Uterus (tissue), 4 donors: ENCODE measurements around the gene ABLIM2. TPM values are rescaled to one million over a fixed set of nuclear protein-coding genes. Genes with fewer than 3 reads are reported as not detected.

Experiments
- DNase-seq, 2 donors: peaks; one replicate each; pipeline ENCODE4 v3.0.0-alpha.2; 2019 to 2020
- H3K27ac ChIP-seq, 2 donors: fragments of 200-600 bp; sonication (generic); 1 replicate in 1 of 2; 2 replicates in 1 of 2; pipeline ENCODE4 v1.5.1; 2016 to 2018
- H3K27me3 ChIP-seq, 2 donors: fragments of 200-600 bp; sonication (generic); one replicate each; pipeline ENCODE4 v1.5.1; 2018 to 2019; ENCODE audit warnings: control low read depth in 1 of 2
- H3K36me3 ChIP-seq, 2 donors: fragments of 200-600 bp; sonication (generic); one replicate each; pipeline ENCODE4 v1.5.1; 2019; ENCODE audit warnings: control low read depth in 1 of 2
- H3K4me1 ChIP-seq, 2 donors: fragments of 200-600 bp; sonication (generic); one replicate each; pipeline ENCODE4 v1.5.1; 2018 to 2019; ENCODE audit warnings: control low read depth in 1 of 2
- H3K4me3 ChIP-seq, 2 donors: fragments of 200-600 bp; sonication (generic); 1 replicate in 1 of 2; 2 replicates in 1 of 2; pipeline ENCODE4 v1.5.1; 2018 to 2019; ENCODE audit warnings: mild to moderate bottlenecking in 1 of 2
- H3K9me3 ChIP-seq, 2 donors: fragments of 200-600 bp; sonication (generic); one replicate each; pipeline ENCODE4 v1.5.1; 2019; ENCODE audit warnings: control low read depth in 1 of 2
- POLR2A ChIP-seq, 2 donors: fragments of 450-650 bp; IDR thresholded peaks; one replicate each; pipeline ENCODE4 v1.6.1; 2016; ENCODE audit warnings: antibody characterized with exemption in 2 of 2, mild to moderate bottlenecking in 1 of 2, moderate library complexity in 1 of 2
- intact Hi-C: fragments of 100-400 bp; cut with DNase I; formaldehyde crosslinking; loops from one replicate; pipeline ENCODE4 v1.15.1; 2023; ENCODE audit warnings: low total_unique reads
- total RNA-seq, 4 donors: library from RNA; depleted of rRNA in 3 of 4; stranded (reverse); fragments of >200 nt in 3 of 4; gene quantifications; one replicate each; pipeline versions ENCODE4 v1.1.0 to v1.2.4, GENCODE V29; 2014 to 2023
- TF ChIP-seq, protein P1 (sequence below), 4 experiments: fragments of 200-600 bp in 2 of 4; fragments of 450-650 bp in 2 of 4; sonication (generic) in 2 of 4; IDR thresholded peaks; one replicate each; pipeline ENCODE4 v1.5.1; 2016 to 2019; ENCODE audit warnings: antibody characterized with exemption in 4 of 4, mild to moderate bottlenecking in 2 of 4, moderate library complexity in 1 of 4
- donor health status: DM: yes; HTN: yes; CAD: no.

ABLIM2 gene
- total RNA-seq, 4 donors from 2014 or later, result 0.77 to 6.0 (median 1.5) TPM

DNA sequence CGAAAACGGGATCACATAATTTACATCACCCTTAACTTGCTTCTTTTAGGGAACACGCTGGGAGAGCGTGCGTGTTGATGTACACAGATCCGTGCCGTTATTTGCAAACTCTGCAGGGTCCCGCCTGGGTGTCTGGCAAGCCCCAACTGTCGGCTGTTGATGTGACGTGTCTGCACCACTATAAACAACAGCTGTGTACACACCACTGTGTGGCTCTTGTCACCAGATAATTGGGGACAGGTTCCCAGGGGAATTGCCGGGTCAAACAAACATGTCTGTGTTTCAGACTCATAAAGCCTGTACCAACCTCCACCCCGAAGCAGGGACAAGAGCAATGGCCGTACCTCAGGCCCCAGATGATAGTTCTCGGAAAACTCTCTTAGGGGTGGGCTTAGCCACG is 113.9 kb downstream of the ABLIM2 start:
- no peaks in the 10 kb centered on the region for H3K4me1 ChIP-seq
- no peaks in the 10 kb centered on the region for H3K9me3 ChIP-seq
- no peak overlapping the region for H3K4me3 ChIP-seq
- no peaks in the 10 kb centered on the region for H3K36me3 ChIP-seq
- TF ChIP-seq POLR2A (IDR thresholded peaks at IDR 0.05), result no peak
- TF ChIP-seq, protein P1, sequence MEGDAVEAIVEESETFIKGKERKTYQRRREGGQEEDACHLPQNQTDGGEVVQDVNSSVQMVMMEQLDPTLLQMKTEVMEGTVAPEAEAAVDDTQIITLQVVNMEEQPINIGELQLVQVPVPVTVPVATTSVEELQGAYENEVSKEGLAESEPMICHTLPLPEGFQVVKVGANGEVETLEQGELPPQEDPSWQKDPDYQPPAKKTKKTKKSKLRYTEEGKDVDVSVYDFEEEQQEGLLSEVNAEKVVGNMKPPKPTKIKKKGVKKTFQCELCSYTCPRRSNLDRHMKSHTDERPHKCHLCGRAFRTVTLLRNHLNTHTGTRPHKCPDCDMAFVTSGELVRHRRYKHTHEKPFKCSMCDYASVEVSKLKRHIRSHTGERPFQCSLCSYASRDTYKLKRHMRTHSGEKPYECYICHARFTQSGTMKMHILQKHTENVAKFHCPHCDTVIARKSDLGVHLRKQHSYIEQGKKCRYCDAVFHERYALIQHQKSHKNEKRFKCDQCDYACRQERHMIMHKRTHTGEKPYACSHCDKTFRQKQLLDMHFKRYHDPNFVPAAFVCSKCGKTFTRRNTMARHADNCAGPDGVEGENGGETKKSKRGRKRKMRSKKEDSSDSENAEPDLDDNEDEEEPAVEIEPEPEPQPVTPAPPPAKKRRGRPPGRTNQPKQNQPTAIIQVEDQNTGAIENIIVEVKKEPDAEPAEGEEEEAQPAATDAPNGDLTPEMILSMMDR (IDR thresholded peaks at IDR 0.05), result no peak
- DNase-seq, result no peak
- H3K27me3 ChIP-seq, result no peaks in the 10 kb centered on the region
- intact Hi-C loops, result no loop called here
- H3K27ac ChIP-seq, result no peak overlapping the region

DNA sequence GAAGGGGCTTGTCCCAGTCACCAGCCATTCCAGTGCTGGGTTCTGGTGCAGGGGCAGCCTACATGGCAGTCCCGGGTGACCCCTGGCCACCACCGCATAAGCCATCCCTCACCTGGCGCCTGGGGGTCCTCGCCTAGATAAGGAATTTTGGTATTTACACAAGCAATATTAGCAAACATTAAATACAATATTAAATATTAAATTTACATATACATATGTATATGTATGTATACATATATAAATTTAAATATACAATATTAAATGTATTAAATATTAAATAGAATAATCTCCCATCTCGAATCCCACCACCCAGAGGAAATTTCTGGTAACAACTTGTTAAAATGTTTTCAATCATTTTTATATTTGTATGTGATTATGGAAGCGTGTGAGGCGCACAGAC is 114.4 kb downstream of the ABLIM2 start:
- TF ChIP-seq, protein P1 (IDR thresholded peaks at IDR 0.05), result no peak
- TF ChIP-seq POLR2A (IDR thresholded peaks at IDR 0.05), result no peak
- no peak overlapping the region for H3K27ac ChIP-seq
- H3K27me3 ChIP-seq, result no peaks in the 10 kb centered on the region
- no peaks in the 10 kb centered on the region for H3K9me3 ChIP-seq
- H3K4me3 ChIP-seq, result no peak overlapping the region
- no peaks in the 10 kb centered on the region for H3K36me3 ChIP-seq
- intact Hi-C loops, result no loop called here
- DNase-seq, result no peak
- no peaks in the 10 kb centered on the region for H3K4me1 ChIP-seq

GRCh38 chr4:8043596-8043995 is 115.0 kb downstream of the ABLIM2 start:
- Histone ChIP-seq H3K36me3 (no peaks in the 10 kb centered on the region), H3K27ac (no peak overlapping the region), H3K27me3 (no peaks in the 10 kb centered on the region), H3K9me3 (no peaks in the 10 kb centered on the region), H3K4me3 (no peak overlapping the region), H3K4me1 (no peaks in the 10 kb centered on the region)
- TF ChIP-seq, protein P1 (IDR thresholded peaks at IDR 0.05), result no peak
- no peak for TF ChIP-seq POLR2A (IDR thresholded peaks at IDR 0.05)
- DNase-seq, result no peak
- intact Hi-C loops, result no loop called here

- no peaks in the 10 kb centered on the region for H3K36me3 ChIP-seq
- DNase-seq, result no peak
- TF ChIP-seq POLR2A (IDR thresholded peaks at IDR 0.05), result no peak
- TF ChIP-seq, protein P1 (IDR thresholded peaks at IDR 0.05), result no peak
- H3K9me3 ChIP-seq, result no peaks in the 10 kb centered on the region
- H3K27me3 ChIP-seq, result no peaks in the 10 kb centered on the region
- H3K27ac ChIP-seq, result no peak overlapping the region
- no peaks in the 10 kb centered on the region for H3K4me1 ChIP-seq
- intact Hi-C loops, result no loop called here
- no peak overlapping the region for H3K4me3 ChIP-seq
These were observed 116.7 kb downstream of the ABLIM2 start for GRCh38 chr4:8041868-8042267.

DNA sequence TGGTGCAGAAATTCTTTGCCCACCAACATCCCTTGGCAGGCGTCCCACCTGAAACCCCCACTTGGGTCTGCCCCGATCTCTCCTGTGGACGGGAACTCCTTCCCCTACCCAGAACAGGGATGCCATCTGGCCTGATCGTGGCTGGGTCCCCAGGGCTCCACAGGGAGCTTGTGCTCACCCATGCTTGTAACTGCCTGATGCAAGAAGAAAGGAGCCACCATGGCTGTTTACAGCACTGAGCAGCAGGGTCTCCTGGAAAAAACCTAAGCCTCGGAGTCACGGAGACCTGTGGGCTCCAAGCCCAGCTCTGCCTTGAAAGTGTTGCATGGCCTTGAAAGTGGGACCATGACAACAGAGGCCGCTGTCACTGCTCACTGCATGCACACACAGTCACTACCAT is 117.4 kb downstream of the ABLIM2 start:
- Histone ChIP-seq H3K27ac (no peak overlapping the region), H3K4me3 (no peak overlapping the region), H3K4me1 (no peaks in the 10 kb centered on the region), H3K9me3 (no peaks in the 10 kb centered on the region), H3K27me3 (no peaks in the 10 kb centered on the region), H3K36me3 (no peaks in the 10 kb centered on the region)
- DNase-seq, result no peak
- no peak for TF ChIP-seq POLR2A (IDR thresholded peaks at IDR 0.05)
- TF ChIP-seq, protein P1 (IDR thresholded peaks at IDR 0.05), result no peak
- intact Hi-C loops, result no loop called here
